Panc1 (cell line): ENCODE data around the gene RPL22L1.

Experiments
- REST ChIP-seq, 2 experiments: IDR thresholded peaks; 2 replicates each; pipeline ENCODE4 v1.6.1; 2011 to 2012; ENCODE audit warnings: low read depth in 2 of 2, control low read depth in 1 of 2, low read length in 1 of 2, mild to moderate bottlenecking in 1 of 2, moderate library complexity in 1 of 2; ENCODE audit not compliant: insufficient read depth in 1 of 2
- TF ChIP-seq, protein P1 (sequence below): fragments of 450-650 bp; IDR thresholded peaks from 2 replicates; pipeline ENCODE4 v1.5.1; 2017; ENCODE audit warnings: mild to moderate bottlenecking

DNA sequence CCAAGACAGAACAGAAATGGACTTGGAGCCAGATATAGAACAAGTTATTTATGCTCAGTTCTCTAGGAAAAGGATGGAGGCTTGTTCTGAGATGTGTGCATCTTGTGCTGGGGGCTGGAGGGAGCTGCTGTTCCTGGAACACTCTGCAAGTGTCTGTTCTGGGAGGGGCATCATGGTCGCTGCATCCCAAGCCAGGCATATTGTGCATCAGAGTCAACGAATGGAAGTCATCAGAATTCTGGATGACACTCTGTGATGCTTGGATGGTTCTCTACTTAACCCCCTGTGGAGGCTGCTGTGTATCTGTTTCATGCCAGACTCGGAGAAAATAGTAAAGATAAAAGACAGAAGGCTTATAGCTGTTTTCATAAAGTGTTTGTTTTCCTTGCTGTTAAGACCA is 34.7 kb downstream of the RPL22L1 start:
- TF ChIP-seq REST (IDR thresholded peaks at IDR 0.05; ENCODE audit: insufficient read depth in 1 of 2, low read depth in 2 of 2, low read length in 1 of 2), result no peak
- TF ChIP-seq, protein P1, sequence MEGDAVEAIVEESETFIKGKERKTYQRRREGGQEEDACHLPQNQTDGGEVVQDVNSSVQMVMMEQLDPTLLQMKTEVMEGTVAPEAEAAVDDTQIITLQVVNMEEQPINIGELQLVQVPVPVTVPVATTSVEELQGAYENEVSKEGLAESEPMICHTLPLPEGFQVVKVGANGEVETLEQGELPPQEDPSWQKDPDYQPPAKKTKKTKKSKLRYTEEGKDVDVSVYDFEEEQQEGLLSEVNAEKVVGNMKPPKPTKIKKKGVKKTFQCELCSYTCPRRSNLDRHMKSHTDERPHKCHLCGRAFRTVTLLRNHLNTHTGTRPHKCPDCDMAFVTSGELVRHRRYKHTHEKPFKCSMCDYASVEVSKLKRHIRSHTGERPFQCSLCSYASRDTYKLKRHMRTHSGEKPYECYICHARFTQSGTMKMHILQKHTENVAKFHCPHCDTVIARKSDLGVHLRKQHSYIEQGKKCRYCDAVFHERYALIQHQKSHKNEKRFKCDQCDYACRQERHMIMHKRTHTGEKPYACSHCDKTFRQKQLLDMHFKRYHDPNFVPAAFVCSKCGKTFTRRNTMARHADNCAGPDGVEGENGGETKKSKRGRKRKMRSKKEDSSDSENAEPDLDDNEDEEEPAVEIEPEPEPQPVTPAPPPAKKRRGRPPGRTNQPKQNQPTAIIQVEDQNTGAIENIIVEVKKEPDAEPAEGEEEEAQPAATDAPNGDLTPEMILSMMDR, result no peak
